HFF-Myc (cell line): Measurements from ENCODE around the gene BMPR1B.

Experiments
- DNase-seq: peaks from one replicate; pipeline ENCODE4 v3.0.0-alpha.2; 2011; ENCODE audit warnings: low read depth; ENCODE audit errors: extremely low read depth
- H3K4me3 ChIP-seq: replicated peaks from 2 replicates; pipeline ENCODE4 v1.5.1; 2011; ENCODE audit warnings: low read depth, mild to moderate bottlenecking, control low read depth, low read length
- CTCF ChIP-seq: IDR thresholded peaks from 2 replicates; pipeline ENCODE4 v1.5.1; 2012; ENCODE audit warnings: mild to moderate bottlenecking, low read depth, low read length, control low read depth; ENCODE audit errors: missing control alignments

The BMPR1B gene

GRCh38 chr4:95044324-95044837 is 286.6 kb downstream of the BMPR1B start:
- no peak for DNase-seq
- H3K4me3 ChIP-seq = no peak overlapping the region
- no peak for TF ChIP-seq CTCF

- H3K4me3 ChIP-seq = no peak overlapping the region
- DNase-seq = no peak
- no peak for TF ChIP-seq CTCF
These were observed 287.7 kb downstream of the BMPR1B start for GRCh38 chr4:95045429-95045828.

GRCh38 chr4:95048296-95048695 is 290.5 kb downstream of the BMPR1B start:
- TF ChIP-seq CTCF = no peak
- DNase-seq = no peak
- no peak overlapping the region for H3K4me3 ChIP-seq

GRCh38 chr4:95049551-95050233 is 291.9 kb downstream of the BMPR1B start:
- no peak for DNase-seq
- no peak overlapping the region for H3K4me3 ChIP-seq
- TF ChIP-seq CTCF = no peak

- DNase-seq = no peak
- H3K4me3 ChIP-seq = no peak overlapping the region
- TF ChIP-seq CTCF = no peak
These were observed 293.4 kb downstream of the BMPR1B start for GRCh38 chr4:95050980-95051701.

GRCh38 chr4:95051702-95052020 is 293.9 kb downstream of the BMPR1B start:
- H3K4me3 ChIP-seq = no peak overlapping the region
- no peak for DNase-seq
- no peak for TF ChIP-seq CTCF

- no peak overlapping the region for H3K4me3 ChIP-seq
- DNase-seq = no peak
- no peak for TF ChIP-seq CTCF
These were observed 301.2 kb downstream of the BMPR1B start for GRCh38 chr4:95058991-95059390.
